ENCODE measurements around the gene IFT25.

DNA sequence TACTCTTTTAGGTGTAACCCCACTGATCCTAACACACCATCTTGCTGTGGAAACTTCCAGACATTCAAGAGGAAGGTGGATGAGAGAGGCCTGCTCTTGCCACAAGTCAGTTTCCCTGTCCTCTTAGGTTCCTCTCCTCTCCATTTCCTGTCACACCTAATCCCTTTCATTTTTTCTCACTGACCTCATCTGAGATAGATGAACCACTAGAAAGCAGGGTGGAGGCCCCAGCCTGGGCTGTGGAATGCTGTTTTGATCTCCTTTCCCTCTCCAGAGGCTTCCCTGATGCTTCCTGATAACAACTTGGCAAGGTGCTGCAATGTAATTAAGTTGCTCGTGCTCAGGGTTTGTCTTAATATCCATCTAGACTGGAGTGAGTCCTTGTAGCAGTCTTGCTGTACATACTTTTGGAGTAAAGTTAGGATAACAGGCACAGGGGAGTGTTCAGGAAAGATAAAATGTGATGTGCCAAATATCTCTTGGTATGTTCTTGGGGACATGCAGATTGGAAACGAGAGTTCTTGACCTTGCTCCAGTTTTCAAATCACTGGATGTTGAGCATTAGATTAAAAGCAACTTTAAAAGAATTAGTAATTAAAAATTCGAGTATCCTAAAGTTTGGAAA, 11.8 kb upstream of the IFT25 start:
- no peak for TF ChIP-seq POLR2AphosphoS5 (IDR thresholded peaks at IDR 0.05)
- TF ChIP-seq, protein P1, sequence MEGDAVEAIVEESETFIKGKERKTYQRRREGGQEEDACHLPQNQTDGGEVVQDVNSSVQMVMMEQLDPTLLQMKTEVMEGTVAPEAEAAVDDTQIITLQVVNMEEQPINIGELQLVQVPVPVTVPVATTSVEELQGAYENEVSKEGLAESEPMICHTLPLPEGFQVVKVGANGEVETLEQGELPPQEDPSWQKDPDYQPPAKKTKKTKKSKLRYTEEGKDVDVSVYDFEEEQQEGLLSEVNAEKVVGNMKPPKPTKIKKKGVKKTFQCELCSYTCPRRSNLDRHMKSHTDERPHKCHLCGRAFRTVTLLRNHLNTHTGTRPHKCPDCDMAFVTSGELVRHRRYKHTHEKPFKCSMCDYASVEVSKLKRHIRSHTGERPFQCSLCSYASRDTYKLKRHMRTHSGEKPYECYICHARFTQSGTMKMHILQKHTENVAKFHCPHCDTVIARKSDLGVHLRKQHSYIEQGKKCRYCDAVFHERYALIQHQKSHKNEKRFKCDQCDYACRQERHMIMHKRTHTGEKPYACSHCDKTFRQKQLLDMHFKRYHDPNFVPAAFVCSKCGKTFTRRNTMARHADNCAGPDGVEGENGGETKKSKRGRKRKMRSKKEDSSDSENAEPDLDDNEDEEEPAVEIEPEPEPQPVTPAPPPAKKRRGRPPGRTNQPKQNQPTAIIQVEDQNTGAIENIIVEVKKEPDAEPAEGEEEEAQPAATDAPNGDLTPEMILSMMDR (IDR thresholded peaks at IDR 0.05): no peak
- TF ChIP-seq POLR2A (IDR thresholded peaks at IDR 0.05): no peak

Measured in gastroesophageal sphincter (tissue), 3 donors.